Suprapubic skin (tissue), 4 donors: ENCODE measurements around the gene SCAI. TPM values are rescaled to one million over a fixed set of nuclear protein-coding genes. Genes with fewer than 3 reads are reported as not detected.

Experiments used
- DNase-seq, 2 donors: peaks; one replicate each; pipeline ENCODE4 v3.0.0-alpha.2; 2019; ENCODE audit warnings: low spot score in 2 of 2
- H3K27ac ChIP-seq: fragments of 200-600 bp; sonication (generic); one replicate; pipeline ENCODE4 v1.5.1; 2019
- H3K27me3 ChIP-seq: fragments of 200-600 bp; sonication (generic); one replicate; pipeline ENCODE4 v1.5.1; 2019
- H3K36me3 ChIP-seq: fragments of 200-600 bp; sonication (generic); one replicate; pipeline ENCODE4 v1.5.1; 2019
- H3K4me1 ChIP-seq: fragments of 200-600 bp; sonication (generic); one replicate; pipeline ENCODE4 v1.5.1; 2019
- H3K4me3 ChIP-seq: fragments of 200-600 bp; sonication (generic); one replicate; pipeline ENCODE4 v1.5.1; 2019; ENCODE audit warnings: mild to moderate bottlenecking
- H3K9me3 ChIP-seq: fragments of 200-600 bp; sonication (generic); one replicate; pipeline ENCODE4 v1.5.1; 2019
- CTCF ChIP-seq, 2 donors: fragments of 200-600 bp in 1 of 2; fragments of 450-650 bp in 1 of 2; sonication (generic) in 1 of 2; IDR thresholded peaks; one replicate each; pipeline ENCODE4 v1.5.1; 2016 to 2019; ENCODE audit warnings: antibody characterized with exemption in 2 of 2, mild to moderate bottlenecking in 1 of 2, moderate library complexity in 1 of 2
- EP300 ChIP-seq: sonication (generic); formaldehyde crosslinking; IDR thresholded peaks from one replicate; pipeline ENCODE4 v1.6.1; 2017; ENCODE audit warnings: antibody characterized with exemption
- POLR2A ChIP-seq, 2 donors: fragments of 450-650 bp; IDR thresholded peaks; one replicate each; pipeline ENCODE4 v1.6.1; 2017; ENCODE audit warnings: antibody characterized with exemption in 2 of 2, mild to moderate bottlenecking in 2 of 2, moderate library complexity in 2 of 2
- POLR2AphosphoS5 ChIP-seq, 3 donors: sonication (generic); formaldehyde crosslinking; IDR thresholded peaks; one replicate each; pipeline ENCODE4 v1.6.1; 2017; ENCODE audit warnings: antibody characterized with exemption in 3 of 3
- WGBS: methylation state at CpG from one replicate; pipeline ENCODE4 v1.1.5; 2018; 5-methylcytosine and 5-hydroxymethylcytosine counted together
- total RNA-seq, 4 donors: library from RNA; depleted of rRNA; stranded (reverse); fragments of >200 nt; gene quantifications; one replicate each; pipeline ENCODE4 v1.1.0, GENCODE V29; 2016

Gene SCAI
- total RNA-seq, 4 donors from 2014 or later, result 5.9 to 38.1 (median 10.2) TPM

DNA sequence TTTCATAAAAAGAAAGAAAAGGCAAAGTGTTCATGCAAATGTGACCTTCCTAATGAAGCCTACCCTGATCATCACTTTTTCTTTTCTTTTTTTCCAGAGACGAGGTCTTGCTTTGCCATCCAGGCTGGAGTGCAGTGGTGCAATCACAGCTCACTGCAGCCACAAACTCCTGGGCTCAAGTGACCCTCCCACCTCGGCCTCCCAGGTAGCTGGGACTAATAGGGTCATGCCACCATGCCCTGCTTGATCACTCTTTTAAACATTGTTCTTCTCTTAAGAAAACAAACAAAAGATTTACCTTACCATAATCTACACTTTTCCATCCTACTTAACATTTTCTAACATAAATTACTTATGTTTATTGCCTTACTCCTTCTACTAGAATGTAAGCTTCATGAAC lies 193.9 kb downstream of the SCAI start:
- Histone ChIP-seq H3K27me3 (no peaks in the 10 kb centered on the region), H3K9me3 (no peaks in the 10 kb centered on the region), H3K4me3 (no peak overlapping the region), H3K4me1 (no peaks in the 10 kb centered on the region), H3K27ac (no peak overlapping the region), H3K36me3 (peaks cover 7% of the 10 kb centered on the region)
- WGBS, result 93% methylated on average over 2 of the region's 2 CpGs
- DNase-seq, result no peak
- TF ChIP-seq POLR2AphosphoS5 (IDR thresholded peaks at IDR 0.05), result no peak
- no peak for TF ChIP-seq POLR2A (IDR thresholded peaks at IDR 0.05)
- no peak for TF ChIP-seq EP300
- no peak for TF ChIP-seq CTCF (IDR thresholded peaks at IDR 0.05)

GRCh38 chr9:124947727-124948391 lies 195.5 kb downstream of the SCAI start:
- WGBS, result 80% methylated on average over 5 of the region's 5 CpGs
- Histone ChIP-seq H3K4me1 (no peaks in the 10 kb centered on the region), H3K4me3 (no peak overlapping the region), H3K36me3 (peaks cover 7% of the 10 kb centered on the region), H3K27ac (no peak overlapping the region), H3K27me3 (no peaks in the 10 kb centered on the region), H3K9me3 (no peaks in the 10 kb centered on the region)
- no peak for DNase-seq
- TF ChIP-seq CTCF (IDR thresholded peaks at IDR 0.05) (no peak), POLR2AphosphoS5 (IDR thresholded peaks at IDR 0.05) (no peak), POLR2A (IDR thresholded peaks at IDR 0.05) (no peak), EP300 (no peak)

- WGBS, result 87% methylated on average over 1 of the region's 1 CpG
Observed at GRCh38 chr9:124946167-124946566, 197.2 kb downstream of the SCAI start.

DNA sequence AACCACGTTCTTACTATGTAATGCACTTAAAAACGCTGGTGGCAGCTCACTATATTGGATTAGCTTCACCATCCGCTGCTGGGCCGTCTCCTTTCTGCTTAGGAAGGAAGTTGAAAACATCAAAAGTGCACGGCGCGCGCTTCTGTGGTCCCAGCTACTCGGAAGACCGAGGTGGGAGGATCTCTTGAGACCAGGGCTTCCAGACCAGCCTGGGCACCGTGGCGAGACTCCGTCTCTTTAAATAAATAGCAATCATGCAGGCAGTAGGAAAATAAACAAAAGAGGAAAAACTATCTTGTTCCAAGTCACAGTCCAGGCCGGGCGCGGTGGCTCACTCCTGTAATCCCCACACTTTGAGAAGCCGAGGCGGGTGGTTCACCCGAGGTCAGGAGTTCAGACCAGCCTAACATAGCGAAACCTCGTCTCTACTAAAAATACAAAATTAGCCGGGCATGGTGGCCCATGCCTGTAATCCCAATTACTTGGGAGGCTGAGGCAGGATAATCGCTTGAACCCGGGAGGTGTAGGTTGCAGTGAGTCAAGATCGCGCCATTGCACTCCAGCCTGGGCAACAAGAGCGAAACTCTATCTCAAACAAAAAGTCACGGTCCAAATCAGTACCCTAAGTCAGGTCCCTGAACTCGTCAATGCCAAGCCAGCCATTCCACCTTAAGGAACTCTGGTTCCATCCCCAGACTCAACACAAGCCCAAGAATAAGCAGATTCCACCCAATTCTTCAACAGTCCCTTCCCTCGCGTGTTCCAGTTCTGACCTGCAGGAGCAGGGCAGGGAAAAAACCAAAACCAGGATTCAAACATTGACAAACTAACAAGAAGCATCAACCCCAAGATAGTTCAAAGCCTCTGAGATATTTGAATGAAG lies 201.4 kb downstream of the SCAI start:
- peaks cover 6% of the 10 kb centered on the region for H3K36me3 ChIP-seq
- H3K4me1 ChIP-seq, result peaks cover 18% of the 10 kb centered on the region
- no peaks in the 10 kb centered on the region for H3K9me3 ChIP-seq
- H3K4me3 ChIP-seq, result peak overlapping the region; percentile 55
- WGBS, result 23% methylated on average over 31 of the region's 31 CpGs
- no peaks in the 10 kb centered on the region for H3K27me3 ChIP-seq
- DNase-seq, result peak; percentile 73 to 86
- peak overlapping the region; percentile 87 for H3K27ac ChIP-seq
- TF ChIP-seq POLR2AphosphoS5 (IDR thresholded peaks at IDR 0.05) (no peak), POLR2A (IDR thresholded peaks at IDR 0.05) (no peak), EP300 (no peak), CTCF (IDR thresholded peaks at IDR 0.05) (no peak)

More at GRCh38 chr9:124946167-124946566, 197.2 kb downstream of the SCAI start:
- DNase-seq, result no peak
- H3K36me3 ChIP-seq, result no peaks in the 10 kb centered on the region
- no peak overlapping the region for H3K4me3 ChIP-seq
- no peaks in the 10 kb centered on the region for H3K9me3 ChIP-seq
- no peak for TF ChIP-seq CTCF (IDR thresholded peaks at IDR 0.05)
- no peak overlapping the region for H3K27ac ChIP-seq
- peaks cover 10% of the 10 kb centered on the region for H3K4me1 ChIP-seq
- H3K27me3 ChIP-seq, result no peaks in the 10 kb centered on the region
